HPDE6-E6E7 (cell line): ENCODE data around the gene DNAJC1.
"Not testable (repeated sequence)": the region's sequence is repeated elsewhere in the genome, so short reads cannot be mapped to it uniquely, and the experiment has no call there.

Experiments
- DNase-seq: peaks from one replicate; pipeline ENCODE4 v3.0.0; 2011; ENCODE audit warnings: missing footprints; ENCODE audit errors: extremely low spot score

The DNAJC1 gene

DNA sequence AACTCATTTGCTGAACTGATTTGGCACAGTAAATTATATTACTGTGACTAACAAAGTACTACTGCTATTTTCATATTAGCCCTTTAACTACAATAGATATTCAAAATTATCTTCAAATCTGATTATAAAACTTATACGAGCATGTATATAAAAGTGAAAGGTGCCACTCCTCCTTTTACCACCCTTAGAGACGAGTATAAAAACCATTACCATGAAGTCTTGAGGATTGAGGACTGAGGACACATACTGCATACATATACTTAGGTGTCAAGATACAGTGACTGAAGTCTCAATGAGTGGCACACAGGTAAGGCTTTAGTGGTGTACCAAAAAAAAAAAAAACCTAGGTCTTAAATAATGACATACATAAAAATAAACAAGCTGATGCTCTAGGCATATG is 98.6 kb downstream of the DNAJC1 start:
- no peak for DNase-seq

DNA sequence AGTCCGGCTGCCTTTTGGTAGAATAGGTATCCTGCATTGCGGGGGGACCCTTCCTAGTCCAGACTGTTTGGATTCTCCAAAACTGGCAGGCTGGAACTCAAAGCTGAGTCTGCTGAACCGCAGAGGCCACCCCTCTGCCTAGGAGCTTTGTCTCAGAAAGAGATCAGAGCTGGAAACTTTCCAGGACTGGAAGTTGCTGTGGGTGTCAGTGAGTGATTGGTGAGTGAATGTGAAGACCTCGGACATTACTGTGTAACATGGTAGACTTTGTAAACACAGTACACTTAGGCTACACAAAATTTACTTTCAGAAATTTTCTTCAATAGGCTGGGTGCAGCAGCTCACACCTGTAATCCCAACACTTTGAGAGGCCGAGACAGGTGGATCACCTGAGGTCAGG is 103.8 kb downstream of the DNAJC1 start:
- DNase-seq, result no peak

DNA sequence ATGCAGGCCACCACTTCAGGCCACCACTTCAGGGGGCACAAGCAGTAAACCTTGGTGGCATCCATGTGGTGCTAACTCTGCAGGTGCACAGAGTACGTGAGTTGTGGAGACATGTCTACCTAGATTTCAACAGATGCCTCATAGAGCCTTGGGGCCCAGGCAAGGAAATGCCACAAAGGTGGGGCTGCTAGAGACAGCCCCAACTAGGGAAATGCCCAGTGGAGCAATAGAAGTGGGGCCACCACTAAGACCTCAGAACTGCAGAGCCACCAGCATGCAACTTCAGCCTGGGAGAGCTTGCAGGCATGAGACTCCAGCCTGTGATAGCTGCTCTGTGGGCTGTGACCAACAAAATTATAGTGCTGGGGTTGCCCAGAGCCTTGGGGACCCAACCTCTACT is 107.6 kb downstream of the DNAJC1 start:
- DNase-seq, result no peak

DNA sequence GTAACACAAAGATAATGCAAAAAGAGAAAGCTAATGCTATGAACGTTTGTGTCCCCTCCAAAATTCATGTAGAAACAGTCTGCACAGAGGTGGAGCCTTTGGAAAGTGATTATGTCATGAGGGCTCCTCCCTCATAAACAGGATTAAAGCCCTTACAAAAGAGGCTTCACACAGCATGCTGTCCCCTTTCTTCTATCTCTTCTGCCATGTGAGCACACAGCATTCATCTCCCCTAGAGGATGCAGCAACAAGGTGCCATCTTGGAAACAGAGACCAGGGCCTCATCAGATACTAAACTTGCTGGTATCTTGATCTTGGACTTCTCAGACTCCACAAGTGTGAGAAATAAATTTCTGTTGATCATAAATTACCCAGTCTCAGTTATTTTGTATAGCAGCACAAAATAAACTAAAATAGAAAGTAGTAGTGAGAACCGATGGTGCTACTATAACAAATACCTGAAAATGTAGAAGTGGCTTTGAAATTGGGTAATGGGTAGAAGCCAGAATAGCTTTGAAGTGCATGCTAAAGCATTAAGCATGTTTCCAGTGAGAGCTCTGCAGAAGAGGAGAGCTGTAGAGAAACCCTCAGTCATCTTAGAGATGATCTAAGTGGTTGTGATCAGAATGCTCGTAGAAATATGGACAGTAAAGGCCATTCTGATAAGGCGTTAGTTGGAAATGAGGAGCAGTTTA is 108.7 kb downstream of the DNAJC1 start:
- DNase-seq, result no peak

DNA sequence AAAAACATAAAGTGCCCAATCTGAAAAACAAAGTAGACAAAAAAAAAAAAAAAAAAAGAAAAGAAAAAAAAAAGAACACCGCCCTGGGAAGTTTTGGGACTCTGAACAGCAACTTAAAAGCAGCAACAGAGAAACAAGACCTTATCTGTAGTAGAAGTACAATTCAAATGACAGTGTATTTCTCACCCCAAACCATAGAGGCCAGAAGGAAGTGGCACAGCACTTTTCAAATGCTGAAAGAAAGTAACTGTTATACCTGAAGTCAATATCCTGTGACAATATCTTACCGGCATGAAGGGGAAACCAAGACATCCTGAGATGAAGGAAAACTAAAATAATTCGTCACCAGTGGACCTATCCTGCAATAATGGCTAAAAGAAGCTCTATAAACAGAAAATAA is 112.1 kb downstream of the DNAJC1 start:
- DNase-seq, result no peak

DNA sequence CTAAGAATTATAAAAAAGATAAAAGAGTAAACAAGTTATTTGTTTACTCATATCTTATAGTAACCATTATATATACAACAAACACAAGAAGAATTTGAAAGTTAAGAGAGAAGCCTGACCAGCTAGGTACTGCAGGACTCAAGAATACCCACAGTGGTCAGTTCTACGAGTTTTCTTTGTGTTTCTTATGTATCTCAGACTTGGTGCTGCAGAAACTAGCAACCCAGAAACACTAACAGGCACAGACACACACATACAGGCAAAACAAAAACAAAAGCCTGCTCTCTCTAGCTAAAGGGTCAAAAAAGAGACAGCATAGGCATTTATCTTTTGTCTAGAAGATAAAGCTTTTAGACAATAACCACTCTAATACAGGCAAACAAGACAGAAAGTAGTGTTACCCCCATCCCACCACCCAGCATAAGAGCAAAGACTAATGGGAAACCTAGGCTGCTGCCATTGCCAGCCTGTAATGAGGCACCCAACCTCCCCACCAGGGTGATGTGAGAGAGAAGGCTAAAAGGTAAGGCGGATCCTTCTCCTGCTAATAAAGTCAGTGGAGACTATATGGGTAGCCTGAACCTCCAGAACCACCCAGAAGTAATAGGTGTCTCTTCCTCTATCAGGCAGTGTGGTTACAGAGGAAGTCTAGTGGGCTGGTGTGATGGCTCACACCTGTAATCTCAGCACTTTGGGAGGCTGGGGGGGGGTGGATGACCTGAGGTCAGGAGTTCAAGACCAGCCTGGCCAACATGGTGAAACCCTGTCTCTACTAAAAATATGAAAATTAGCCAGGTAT is 113.9 kb downstream of the DNAJC1 start:
- DNase-seq, result no peak

DNA sequence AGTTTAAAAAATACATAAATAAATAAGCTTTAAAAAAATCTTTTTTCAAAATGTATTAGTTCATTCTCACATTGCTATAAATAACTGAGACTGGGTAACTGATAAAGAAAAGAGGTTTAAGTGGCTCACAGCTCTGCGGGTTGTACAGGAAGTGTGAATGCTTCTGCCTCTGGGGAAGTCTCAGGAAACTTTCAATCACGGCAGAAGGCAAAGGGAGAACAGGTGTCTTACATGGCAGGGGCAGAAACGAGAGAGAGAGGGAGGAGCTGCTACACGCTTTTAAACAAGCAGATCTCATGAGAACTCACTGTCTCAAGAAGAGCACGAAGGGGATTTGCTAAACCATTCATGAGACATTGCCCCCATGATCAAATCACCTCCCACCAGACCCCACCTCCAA is 114.6 kb downstream of the DNAJC1 start:
- no peak for DNase-seq

DNA sequence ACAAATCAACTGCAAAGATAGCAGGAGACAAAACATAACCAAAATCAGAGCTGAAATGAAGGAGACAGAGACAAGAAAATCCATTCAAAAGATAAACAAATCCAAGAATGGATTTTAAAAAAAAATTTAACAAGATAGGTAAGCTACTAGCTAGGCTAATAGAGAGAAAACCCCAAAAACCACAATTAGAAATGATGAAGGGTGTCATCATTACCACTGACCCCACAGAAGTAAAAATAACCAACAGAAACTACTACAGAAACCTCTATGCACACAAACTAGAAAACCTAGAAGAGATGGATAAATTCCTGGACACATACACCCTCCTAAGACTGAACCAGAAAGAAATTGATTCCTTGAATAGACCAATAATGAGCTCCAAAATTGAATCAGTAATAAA is 117.6 kb downstream of the DNAJC1 start:
- no peak for DNase-seq

DNA sequence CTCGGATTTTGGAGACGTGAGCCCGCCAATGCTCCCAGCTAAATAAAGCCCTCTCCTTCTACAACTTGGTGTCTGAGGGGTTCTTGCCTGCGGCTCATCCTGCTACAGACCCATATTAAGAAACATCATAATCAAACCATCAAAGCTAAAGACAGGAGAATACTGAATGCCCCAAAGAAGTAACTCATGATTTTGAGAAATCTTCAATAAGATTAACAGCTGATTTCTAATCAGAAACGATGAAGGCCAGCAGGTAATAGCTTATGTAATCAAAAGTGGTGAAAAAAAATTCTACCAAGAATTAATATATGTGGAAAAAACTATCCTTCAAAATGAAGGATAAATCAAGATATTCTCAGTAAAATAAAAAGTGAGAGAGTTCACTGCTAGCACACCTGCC is 130.3 kb downstream of the DNAJC1 start:
- no peak for DNase-seq

DNA sequence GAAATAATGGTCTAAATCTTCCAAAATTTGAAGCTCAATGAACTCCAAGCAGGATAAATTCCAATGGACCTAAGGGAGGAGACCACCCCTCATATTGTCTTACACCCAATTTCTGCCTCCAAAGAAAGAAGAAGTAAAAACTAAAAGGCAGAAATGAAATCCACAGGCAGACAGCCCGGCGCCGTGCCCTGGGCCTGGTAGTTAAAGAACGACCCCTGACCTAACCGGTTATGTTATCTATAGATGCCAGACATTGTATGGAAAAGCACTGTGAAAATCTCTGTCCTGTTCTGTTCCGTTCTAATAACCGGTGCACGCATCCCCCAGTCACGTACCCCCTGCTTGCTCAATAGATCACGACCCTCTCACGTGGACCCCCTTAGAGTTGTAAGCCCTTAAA is 130.8 kb downstream of the DNAJC1 start:
- DNase-seq, result not testable (repeated sequence)

DNA sequence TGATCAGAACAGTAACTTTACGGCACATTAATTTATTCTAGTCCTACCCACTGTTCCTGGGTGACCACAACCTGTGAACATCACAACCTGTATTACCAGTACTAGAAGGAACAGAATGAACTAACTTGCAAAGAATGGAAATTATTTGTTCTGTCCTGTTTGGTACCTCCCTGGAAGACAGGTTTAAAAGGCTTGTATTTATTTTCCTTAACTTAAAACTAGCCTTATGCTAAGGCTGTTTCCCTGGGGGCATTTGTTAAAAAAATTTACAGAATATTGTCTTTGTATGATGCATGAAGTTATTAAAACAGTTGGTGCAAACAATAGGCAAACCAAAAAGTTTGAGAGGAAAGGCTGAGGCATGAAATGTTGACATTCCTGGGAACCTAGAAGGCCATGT is 132.7 kb downstream of the DNAJC1 start:
- no peak for DNase-seq

DNA sequence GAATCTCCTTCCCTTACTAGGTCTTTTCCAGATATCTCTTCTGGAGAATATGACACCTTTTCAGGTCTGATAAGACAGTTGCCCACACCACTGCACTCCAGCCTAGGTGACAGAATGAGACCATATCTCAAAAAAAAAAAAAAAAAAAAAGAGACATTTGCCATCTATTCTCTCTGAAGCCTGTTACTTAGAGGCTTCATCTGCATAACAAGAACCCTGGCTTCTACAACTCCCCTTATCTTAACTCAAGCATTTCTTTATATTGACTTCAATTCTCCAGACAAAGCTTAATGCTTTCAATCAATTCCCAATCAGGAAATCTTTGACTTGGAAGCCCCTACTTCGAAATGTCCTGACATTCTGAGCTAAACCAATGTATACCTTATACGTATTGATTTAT is 134.4 kb downstream of the DNAJC1 start:
- not testable (repeated sequence) for DNase-seq

DNA sequence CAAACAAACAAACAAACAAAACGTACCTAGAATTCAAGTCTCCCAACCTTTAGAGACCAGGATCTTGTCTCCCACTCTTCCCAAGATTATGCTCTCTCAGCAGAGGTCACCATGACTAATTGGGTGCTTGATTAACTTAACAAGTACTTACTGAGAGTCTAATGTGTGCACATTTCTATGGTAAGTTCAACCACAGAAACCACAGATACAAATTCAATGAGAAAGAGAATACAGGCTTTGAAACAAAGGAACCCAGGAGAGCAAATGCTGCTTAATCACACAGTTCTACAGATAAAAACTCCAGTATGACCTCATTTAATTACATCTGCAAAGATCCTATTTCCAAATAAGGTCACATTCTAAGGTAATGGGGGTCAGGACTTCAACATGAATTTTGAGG is 142.8 kb downstream of the DNAJC1 start:
- no peak for DNase-seq

DNA sequence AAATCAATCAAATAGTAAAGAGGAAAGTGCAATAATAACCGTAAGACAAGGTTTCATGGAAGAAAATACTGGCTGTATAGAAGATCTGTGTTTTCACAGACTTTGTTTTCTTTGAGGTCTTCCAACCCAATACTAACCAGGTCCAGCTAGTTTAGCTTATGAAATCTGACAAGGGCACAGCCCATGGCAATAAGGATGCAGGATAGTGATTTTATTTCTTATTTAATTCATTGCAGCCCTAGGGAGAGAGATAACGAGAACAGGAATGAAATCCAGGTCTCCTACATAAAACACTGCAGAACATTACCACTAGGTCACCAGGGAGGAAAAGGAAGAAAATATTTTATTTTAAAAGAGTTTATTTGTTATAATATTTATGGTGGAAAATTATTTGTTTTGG is 145.1 kb downstream of the DNAJC1 start:
- DNase-seq, result no peak

DNA sequence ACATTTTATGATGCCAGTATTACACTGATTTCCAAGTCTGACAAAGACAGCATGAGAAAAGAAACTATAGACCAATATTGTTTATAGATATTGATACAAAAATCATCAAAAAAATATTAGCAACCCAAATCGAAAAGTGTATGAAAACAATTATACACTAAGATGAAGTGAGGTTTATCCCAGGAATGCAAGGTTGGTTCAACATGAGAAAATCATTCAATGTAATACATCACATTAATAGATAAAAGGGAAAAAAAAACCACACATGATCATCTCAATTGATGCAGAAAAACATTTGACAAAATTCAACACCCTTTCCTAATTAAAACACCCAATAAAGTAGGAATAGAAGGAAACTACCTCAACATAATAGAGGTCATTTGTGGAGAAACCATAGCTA is 153.9 kb downstream of the DNAJC1 start:
- DNase-seq, result no peak

DNA sequence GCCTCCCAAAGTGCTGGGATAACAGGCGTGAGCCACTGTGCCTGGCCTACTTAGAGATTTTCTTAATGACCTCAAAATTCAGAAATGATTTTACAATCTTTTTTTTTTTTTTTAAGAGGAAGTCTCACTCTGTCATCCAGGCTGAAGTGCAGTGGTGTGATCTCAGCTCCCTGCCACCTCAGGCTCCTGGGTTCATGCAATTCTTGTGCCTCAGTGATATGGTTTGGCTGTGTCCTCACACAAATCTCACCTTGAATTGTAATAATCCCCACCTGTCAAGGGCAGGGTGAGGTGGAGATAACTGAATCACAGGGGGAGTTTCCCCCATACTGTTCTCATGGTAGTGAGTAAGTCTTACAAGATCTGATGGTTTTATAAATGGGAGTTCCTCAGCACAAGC is 159.9 kb downstream of the DNAJC1 start:
- DNase-seq, result no peak

DNA sequence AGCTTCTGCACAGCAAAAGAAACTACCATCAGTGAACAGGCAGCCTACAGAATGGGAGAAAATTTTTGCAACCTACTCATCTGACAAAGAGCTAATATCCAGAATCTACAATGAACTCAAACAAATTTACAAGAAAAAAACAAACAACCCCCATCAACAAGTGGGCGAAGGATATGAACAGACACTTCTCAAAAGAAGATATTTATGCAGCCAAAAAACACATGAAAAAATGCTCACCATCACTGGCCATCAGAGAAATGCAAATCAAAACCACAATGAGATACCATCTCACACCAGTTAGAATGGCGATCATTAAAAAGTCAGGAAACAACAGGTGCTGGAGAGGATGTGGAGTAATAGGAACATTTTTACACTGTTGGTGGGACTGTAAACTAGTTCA is 162.3 kb downstream of the DNAJC1 start:
- not testable (repeated sequence) for DNase-seq

DNA sequence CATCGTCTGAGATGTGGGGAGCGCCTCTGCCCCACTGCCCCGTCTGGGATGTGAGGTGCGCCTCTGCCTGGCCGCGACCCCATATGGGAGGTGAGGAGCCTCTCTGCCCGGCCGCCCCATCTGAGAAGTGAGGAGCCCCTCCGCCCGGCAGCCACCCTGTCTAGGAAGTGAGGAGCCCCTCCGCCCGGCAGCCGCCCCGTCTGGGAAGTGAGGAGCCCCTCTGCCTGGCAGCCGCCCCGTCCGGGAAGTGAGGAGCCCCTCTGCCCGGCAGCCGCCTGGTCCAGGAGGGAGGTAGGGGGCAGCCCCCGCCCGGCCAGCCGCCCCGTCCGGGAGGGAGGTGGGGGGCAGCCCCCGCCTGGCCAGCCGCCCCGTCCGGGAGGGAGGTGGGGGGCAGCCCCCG is 166.0 kb downstream of the DNAJC1 start:
- not testable (repeated sequence) for DNase-seq

DNA sequence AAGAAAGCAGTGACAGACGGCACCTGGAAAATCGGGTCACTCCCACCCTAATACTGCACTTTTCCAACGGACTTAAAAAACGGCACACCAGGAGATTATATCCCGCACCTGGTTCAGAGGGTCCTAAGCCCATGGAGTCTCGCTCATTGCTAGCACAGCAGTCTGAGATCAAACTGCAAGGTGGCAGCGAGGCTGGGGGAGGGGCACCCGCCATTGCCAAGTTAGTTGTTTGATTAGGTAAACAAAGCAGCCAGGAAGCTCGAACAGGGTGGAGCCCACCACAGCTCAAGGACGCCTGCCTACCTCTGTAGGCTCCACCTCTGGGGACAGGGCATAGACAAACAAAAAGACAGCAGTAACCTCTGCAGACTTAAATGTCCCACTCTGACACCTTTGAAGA is 169.0 kb downstream of the DNAJC1 start:
- DNase-seq, result not testable (repeated sequence)

DNA sequence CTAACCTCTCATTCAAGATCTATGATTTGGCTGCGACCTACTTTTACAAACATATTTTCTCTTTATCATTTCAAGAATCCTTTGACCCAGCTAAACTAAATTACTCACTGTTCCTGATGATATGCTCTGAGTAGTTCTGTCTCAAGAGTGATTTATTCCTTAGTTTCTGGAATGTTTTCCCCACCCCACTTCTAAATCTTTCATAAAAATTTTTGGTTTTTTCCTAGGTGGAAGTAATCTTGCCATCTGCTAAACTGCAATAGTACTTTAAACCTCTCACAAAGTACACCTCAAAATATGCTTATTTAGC is 170.8 kb downstream of the DNAJC1 start:
- DNase-seq, result no peak

DNA sequence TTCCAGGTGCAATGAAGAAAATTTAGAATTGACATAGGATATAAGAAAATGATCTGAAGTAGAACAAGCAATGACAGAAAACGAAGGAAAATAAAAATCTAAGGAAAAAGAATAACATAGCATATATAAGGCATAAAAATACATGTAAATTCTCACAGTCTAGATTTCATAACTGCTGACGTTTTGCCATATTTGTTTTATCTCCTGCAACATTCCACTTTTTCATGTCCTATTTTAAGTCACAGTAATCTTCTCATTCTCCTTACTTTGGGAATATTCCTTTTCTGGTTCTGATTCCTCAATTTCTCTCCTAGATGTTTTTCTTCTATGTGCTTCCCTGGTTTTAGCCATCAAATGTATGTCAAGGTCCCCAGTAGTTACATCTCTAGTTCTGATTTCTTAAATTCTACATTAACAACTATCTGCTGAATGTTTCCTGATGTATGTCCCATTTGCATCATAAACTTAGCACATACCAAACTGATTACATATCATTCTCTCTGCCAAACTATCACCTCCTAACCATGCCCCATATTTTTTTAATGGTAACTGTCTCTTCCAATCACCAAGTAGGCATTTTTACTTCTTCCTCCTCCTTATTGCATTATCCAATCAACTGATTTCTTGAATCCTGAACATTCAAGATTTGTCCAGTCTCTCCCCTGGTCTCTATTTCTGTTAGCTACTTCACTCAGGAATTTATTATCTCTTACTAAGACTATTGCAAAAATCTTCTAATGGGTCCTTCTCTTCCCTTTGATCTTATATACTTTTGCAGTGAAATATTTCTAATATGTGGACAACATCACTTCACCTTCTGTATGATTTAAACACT is 171.3 kb downstream of the DNAJC1 start:
- no peak for DNase-seq

DNA sequence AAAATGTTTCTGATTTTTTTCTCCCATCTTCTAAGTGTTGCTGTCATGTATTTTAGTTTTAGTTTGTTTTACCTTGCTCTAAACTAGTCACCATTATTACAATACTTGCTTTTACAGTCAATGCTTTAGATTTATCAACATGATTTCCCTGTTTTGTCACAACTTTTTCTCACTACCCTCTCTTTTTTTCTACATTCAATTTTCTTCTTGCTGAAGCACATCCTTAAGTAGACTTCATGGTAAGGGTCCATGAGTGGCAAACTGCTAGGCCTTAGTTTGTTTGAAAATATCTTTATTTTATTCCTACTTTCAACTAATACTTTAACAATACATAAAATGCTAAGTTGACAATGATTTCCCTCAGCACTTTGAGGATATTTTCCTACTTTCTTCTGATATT is 173.5 kb downstream of the DNAJC1 start:
- DNase-seq, result no peak

DNA sequence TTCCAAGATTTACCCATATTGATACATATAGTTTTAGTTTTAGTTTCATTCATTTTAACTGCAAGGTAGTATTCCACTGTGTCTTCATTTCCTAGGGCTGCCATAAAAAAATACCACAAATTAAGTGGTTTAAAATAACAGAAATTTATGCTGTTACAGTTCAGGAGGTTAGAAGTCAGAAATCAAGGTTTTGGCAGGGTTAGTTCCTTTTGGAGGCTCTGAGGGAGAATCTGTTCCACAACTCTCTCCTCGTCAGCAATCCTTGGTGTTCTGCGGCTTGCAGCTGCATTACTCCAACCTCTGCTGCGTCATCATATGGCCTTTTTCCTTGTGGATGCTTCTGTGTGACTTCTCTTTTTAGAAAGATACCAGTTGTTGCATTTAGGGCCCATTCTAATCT is 176.2 kb downstream of the DNAJC1 start:
- no peak for DNase-seq
